ENCODE data around the gene SLC6A8.
"Not testable (repeated sequence)": the region's sequence is repeated elsewhere in the genome, so short reads cannot be mapped to it uniquely, and the experiment has no call there.

Gene SLC6A8

GRCh38 chrX:153694256-153694655 is 6.5 kb downstream of the SLC6A8 start:
- DNase-seq = not testable (repeated sequence)

- no peak for DNase-seq
Observed at GRCh38 chrX:153694687-153695270, 7.1 kb downstream of the SLC6A8 start.

- DNase-seq = no peak
Observed at GRCh38 chrX:153696100-153696499, 8.4 kb downstream of the SLC6A8 start.

- DNase-seq = not testable (repeated sequence)
Observed at GRCh38 chrX:153696538-153696937, 8.8 kb downstream of the SLC6A8 start.

- not testable (repeated sequence) for DNase-seq
Observed at GRCh38 chrX:153696986-153697722, 9.4 kb downstream of the SLC6A8 start.

- DNase-seq = no peak
Observed at GRCh38 chrX:153697924-153698865, 10.5 kb downstream of the SLC6A8 start.

GRCh38 chrX:153699210-153699783 is 11.6 kb downstream of the SLC6A8 start:
- not testable (repeated sequence) for DNase-seq

- not testable (repeated sequence) for DNase-seq
Observed at GRCh38 chrX:153699784-153700371, 12.2 kb downstream of the SLC6A8 start.

GRCh38 chrX:153700376-153700945 is 12.7 kb downstream of the SLC6A8 start:
- DNase-seq = no peak

GRCh38 chrX:153700967-153701366 is 13.2 kb downstream of the SLC6A8 start:
- no peak for DNase-seq

- DNase-seq = no peak
Observed at GRCh38 chrX:153701706-153702105, 14.0 kb downstream of the SLC6A8 start.

GRCh38 chrX:153702336-153703035 is 14.8 kb downstream of the SLC6A8 start:
- DNase-seq = no peak

GRCh38 chrX:153703036-153703370 is 15.3 kb downstream of the SLC6A8 start:
- no peak for DNase-seq

GRCh38 chrX:153704021-153704526 is 16.3 kb downstream of the SLC6A8 start:
- DNase-seq = no peak

GRCh38 chrX:153704631-153705402 is 17.1 kb downstream of the SLC6A8 start:
- not testable (repeated sequence) for DNase-seq

- DNase-seq = not testable (repeated sequence)
Observed at GRCh38 chrX:153705403-153706060, 17.8 kb downstream of the SLC6A8 start.

- DNase-seq = no peak
Observed at GRCh38 chrX:153706799-153707198, 19.1 kb downstream of the SLC6A8 start.

- DNase-seq = no peak
Observed at GRCh38 chrX:153707406-153707805, 19.7 kb downstream of the SLC6A8 start.

- peak; percentile 67 for DNase-seq
Observed at GRCh38 chrX:153708415-153708814, 20.7 kb downstream of the SLC6A8 start.

Measured in fibroblast of skin of right quadriceps (primary cell).